CD8-positive, alpha-beta memory T cell (primary cell): ENCODE measurements around the gene LSAMP. TPM values are rescaled to one million over a fixed set of nuclear protein-coding genes. Genes with fewer than 3 reads are reported as not detected.

Experiments
- CTCF ChIA-PET: fragments of 350-600 bp; sonication (Branson Sonifier 250); formaldehyde crosslinking; loops from one replicate; lab custom pipeline; 2021; ENCODE audit warnings: antibody characterized with exemption; lab: Charles Lee
- POLR2A ChIA-PET: fragments of 350-600 bp; sonication (Branson Sonifier 250); formaldehyde crosslinking; loops from one replicate; lab custom pipeline; 2021; ENCODE audit warnings: antibody characterized with exemption; lab: Charles Lee
- DNase-seq, 5 donors: peaks; one replicate each; pipeline versions ENCODE4 v3.0.0 to v3.0.0-alpha.2; 2020 to 2022; ENCODE audit warnings: mixed read lengths in 1 of 5
- H3K27ac ChIP-seq: one replicate; pipeline ENCODE4 v1.7.0; 2013; ENCODE audit warnings: low read depth, mild to moderate bottlenecking, low read length, moderate library complexity
- H3K27me3 ChIP-seq: 2 replicates; pipeline ENCODE4 v1.7.0; 2013; ENCODE audit warnings: low read length, mild to moderate bottlenecking; ENCODE audit not compliant: insufficient read depth, poor library complexity, severe bottlenecking
- H3K36me3 ChIP-seq: 2 replicates; pipeline ENCODE4 v1.7.0; 2013; ENCODE audit warnings: mild to moderate bottlenecking, low read length, moderate library complexity; ENCODE audit not compliant: insufficient read depth
- H3K4me1 ChIP-seq: 2 replicates; pipeline ENCODE4 v1.7.0; 2013; ENCODE audit warnings: mild to moderate bottlenecking, low read length, moderate library complexity; ENCODE audit not compliant: insufficient read depth
- H3K4me3 ChIP-seq: 2 replicates; pipeline ENCODE4 v1.7.0; 2013; ENCODE audit warnings: mild to moderate bottlenecking, low read length
- H3K9me3 ChIP-seq: 2 replicates; pipeline ENCODE4 v1.7.0; 2013; ENCODE audit warnings: mild to moderate bottlenecking, low read length
- H3K27ac Mint-ChIP-seq, 8 donors: one replicate each; pipeline ENCODE4 v1.8.0; 2020 to 2021; ENCODE audit warnings: mixed read lengths in 8 of 8, mild to moderate bottlenecking in 6 of 8, inconsistent platforms in 3 of 8, moderate library complexity in 3 of 8
- H3K27me3 Mint-ChIP-seq, 2 donors: one replicate each; pipeline ENCODE4 v1.8.0; 2020 to 2021; ENCODE audit warnings: mixed read lengths in 2 of 2, mild to moderate bottlenecking in 1 of 2, moderate library complexity in 1 of 2
- H3K36me3 Mint-ChIP-seq, 3 donors: one replicate each; pipeline ENCODE4 v1.8.0; 2020 to 2021; ENCODE audit warnings: mixed read lengths in 3 of 3, inconsistent platforms in 1 of 3, mild to moderate bottlenecking in 1 of 3
- H3K4me1 Mint-ChIP-seq, 3 donors: one replicate each; pipeline ENCODE4 v1.8.0; 2020 to 2021; ENCODE audit warnings: mixed read lengths in 3 of 3, inconsistent platforms in 1 of 3, mild to moderate bottlenecking in 1 of 3
- H3K4me3 Mint-ChIP-seq, 7 donors: one replicate each; pipeline ENCODE4 v1.8.0; 2020 to 2021; ENCODE audit warnings: mixed read lengths in 7 of 7, mild to moderate bottlenecking in 6 of 7, moderate library complexity in 4 of 7, inconsistent platforms in 2 of 7
- H3K9me3 Mint-ChIP-seq, 5 donors: one replicate each; pipeline ENCODE4 v1.8.0; 2020 to 2022; ENCODE audit warnings: mixed read lengths in 5 of 5, mild to moderate bottlenecking in 3 of 5, moderate library complexity in 2 of 5, inconsistent platforms in 1 of 5
- polyA plus RNA-seq: library from polyadenylated mRNA; unstranded; fragments of 300-500 nt; fragmentation: Illumina TruSeq; gene quantifications from one replicate; pipeline ENCODE4 v1.2.3, GENCODE V29; 2021
- total RNA-seq, 2 experiments: library from RNA; stranded (reverse); gene quantifications; one replicate each; pipeline ENCODE4 v1.2.3, GENCODE V29; 2021

Gene LSAMP
- total and polyA plus RNA-seq, 3 experiments from 2014 or later, result not detected

GRCh38 chr3:115961380-115961779, 483.9 kb downstream of the LSAMP start:
- Mint-ChIP-seq H3K27ac (no peak overlapping the region), H3K4me1 (no peaks in the 10 kb centered on the region), H3K9me3 (peaks cover 0 to 2% (median 0%) of the 10 kb centered on the region in 5 donors), H3K36me3 (no peaks in the 10 kb centered on the region), H3K4me3 (no peak overlapping the region), H3K27me3 (no peaks in the 10 kb centered on the region)
- POLR2A ChIA-PET, result no interaction called here
- no peak overlapping the region for H3K27ac ChIP-seq
- H3K4me1 ChIP-seq, result no peaks in the 10 kb centered on the region
- DNase-seq, result no peak
- H3K27me3 ChIP-seq, result no peaks in the 10 kb centered on the region
- no peak overlapping the region for H3K4me3 ChIP-seq
- CTCF ChIA-PET, result no interaction called here
- H3K9me3 ChIP-seq, result no peaks in the 10 kb centered on the region
- no peaks in the 10 kb centered on the region for H3K36me3 ChIP-seq

GRCh38 chr3:115960799-115961198, 484.5 kb downstream of the LSAMP start:
- peaks cover 0 to 2% (median 0%) of the 10 kb centered on the region in 5 donors for H3K9me3 Mint-ChIP-seq
- Histone ChIP-seq H3K9me3 (no peaks in the 10 kb centered on the region), H3K27me3 (no peaks in the 10 kb centered on the region), H3K36me3 (no peaks in the 10 kb centered on the region), H3K4me1 (no peaks in the 10 kb centered on the region), H3K27ac (no peak overlapping the region), H3K4me3 (no peak overlapping the region)
- peaks cover 0 to 1% of the 10 kb centered on the region in 2 donors for H3K27me3 Mint-ChIP-seq
- no peak for DNase-seq
- no peaks in the 10 kb centered on the region for H3K36me3 Mint-ChIP-seq
- H3K27ac Mint-ChIP-seq, result no peak overlapping the region
- H3K4me1 Mint-ChIP-seq, result no peaks in the 10 kb centered on the region
- ChIA-PET CTCF (no interaction called here), POLR2A (no interaction called here)
- no peak overlapping the region for H3K4me3 Mint-ChIP-seq

- POLR2A ChIA-PET, result no interaction called here
Observed at GRCh38 chr3:115958526-115958925, 486.8 kb downstream of the LSAMP start.

GRCh38 chr3:115947325-115947724, 498.0 kb downstream of the LSAMP start:
- H3K27ac Mint-ChIP-seq, result no peak overlapping the region
- no peak overlapping the region for H3K27ac ChIP-seq
- H3K36me3 Mint-ChIP-seq, result no peaks in the 10 kb centered on the region
- no peak overlapping the region for H3K4me3 Mint-ChIP-seq
- ChIA-PET CTCF (no interaction called here), POLR2A (no interaction called here)
- H3K4me1 ChIP-seq, result no peaks in the 10 kb centered on the region
- H3K4me1 Mint-ChIP-seq, result no peaks in the 10 kb centered on the region
- H3K27me3 ChIP-seq, result no peaks in the 10 kb centered on the region
- no peak overlapping the region for H3K4me3 ChIP-seq
- H3K27me3 Mint-ChIP-seq, result peaks cover 5 to 8% of the 10 kb centered on the region in 2 donors
- no peak for DNase-seq
- H3K36me3 ChIP-seq, result no peaks in the 10 kb centered on the region
- no peaks in the 10 kb centered on the region for H3K9me3 ChIP-seq
- H3K9me3 Mint-ChIP-seq, result peaks cover 0 to 6% (median 0%) of the 10 kb centered on the region in 5 donors

More at GRCh38 chr3:115958526-115958925, 486.8 kb downstream of the LSAMP start:
- DNase-seq, result no peak
- H3K27me3 Mint-ChIP-seq, result peaks cover 0 to 1% of the 10 kb centered on the region in 2 donors
- H3K4me3 ChIP-seq, result no peak overlapping the region
- no peaks in the 10 kb centered on the region for H3K4me1 Mint-ChIP-seq
- no peaks in the 10 kb centered on the region for H3K27me3 ChIP-seq
- H3K9me3 Mint-ChIP-seq, result peaks cover 0 to 2% (median 0%) of the 10 kb centered on the region in 5 donors
- H3K4me1 ChIP-seq, result no peaks in the 10 kb centered on the region
- no peak overlapping the region for H3K27ac ChIP-seq
- H3K9me3 ChIP-seq, result no peaks in the 10 kb centered on the region
- H3K4me3 Mint-ChIP-seq, result no peak overlapping the region
- no peaks in the 10 kb centered on the region for H3K36me3 Mint-ChIP-seq
- no peaks in the 10 kb centered on the region for H3K36me3 ChIP-seq
- no peak overlapping the region for H3K27ac Mint-ChIP-seq
- CTCF ChIA-PET, result no interaction called here

GRCh38 chr3:115943579-115943978, 501.7 kb downstream of the LSAMP start:
- H3K4me3 Mint-ChIP-seq, result no peak overlapping the region
- CTCF ChIA-PET, result no interaction called here
- POLR2A ChIA-PET, result no interaction called here
- Histone ChIP-seq H3K27ac (no peak overlapping the region), H3K36me3 (no peaks in the 10 kb centered on the region), H3K9me3 (no peaks in the 10 kb centered on the region), H3K4me3 (no peak overlapping the region), H3K4me1 (no peaks in the 10 kb centered on the region), H3K27me3 (no peaks in the 10 kb centered on the region)
- no peaks in the 10 kb centered on the region for H3K36me3 Mint-ChIP-seq
- peaks cover 0 to 2% (median 0%) of the 10 kb centered on the region in 5 donors for H3K9me3 Mint-ChIP-seq
- DNase-seq, result no peak
- H3K27me3 Mint-ChIP-seq, result peaks cover 5 to 11% of the 10 kb centered on the region in 2 donors
- no peaks in the 10 kb centered on the region for H3K4me1 Mint-ChIP-seq
- H3K27ac Mint-ChIP-seq, result no peak overlapping the region

GRCh38 chr3:115937054-115937453, 508.2 kb downstream of the LSAMP start:
- no peak overlapping the region for H3K4me3 Mint-ChIP-seq
- no peaks in the 10 kb centered on the region for H3K4me1 Mint-ChIP-seq
- peaks cover 0 to 10% of the 10 kb centered on the region in 2 donors for H3K27me3 Mint-ChIP-seq
- ChIA-PET POLR2A (no interaction called here), CTCF (no interaction called here)
- Histone ChIP-seq H3K4me3 (no peak overlapping the region), H3K36me3 (no peaks in the 10 kb centered on the region), H3K4me1 (no peaks in the 10 kb centered on the region), H3K9me3 (no peaks in the 10 kb centered on the region), H3K27ac (no peak overlapping the region), H3K27me3 (no peaks in the 10 kb centered on the region)
- peaks cover 0 to 2% (median 0%) of the 10 kb centered on the region in 5 donors for H3K9me3 Mint-ChIP-seq
- no peak for DNase-seq
- H3K36me3 Mint-ChIP-seq, result no peaks in the 10 kb centered on the region
- H3K27ac Mint-ChIP-seq, result no peak overlapping the region

GRCh38 chr3:115932807-115933206, 512.5 kb downstream of the LSAMP start:
- CTCF ChIA-PET, result no interaction called here
- H3K36me3 Mint-ChIP-seq, result no peaks in the 10 kb centered on the region
- peaks cover 0 to 4% (median 0%) of the 10 kb centered on the region in 5 donors for H3K9me3 Mint-ChIP-seq
- Histone ChIP-seq H3K27me3 (no peaks in the 10 kb centered on the region), H3K4me1 (no peaks in the 10 kb centered on the region), H3K4me3 (no peak overlapping the region), H3K27ac (no peak overlapping the region), H3K9me3 (no peaks in the 10 kb centered on the region), H3K36me3 (no peaks in the 10 kb centered on the region)
- POLR2A ChIA-PET, result no interaction called here
- H3K4me1 Mint-ChIP-seq, result no peaks in the 10 kb centered on the region
- no peak for DNase-seq
- H3K27ac Mint-ChIP-seq, result no peak overlapping the region
- no peak overlapping the region for H3K4me3 Mint-ChIP-seq
- peaks cover 4 to 7% of the 10 kb centered on the region in 2 donors for H3K27me3 Mint-ChIP-seq

- no peak for DNase-seq
- H3K27ac Mint-ChIP-seq, result no peak overlapping the region
- no peaks in the 10 kb centered on the region for H3K9me3 ChIP-seq
- no peaks in the 10 kb centered on the region for H3K36me3 Mint-ChIP-seq
- ChIA-PET CTCF (no interaction called here), POLR2A (no interaction called here)
- H3K4me1 Mint-ChIP-seq, result no peaks in the 10 kb centered on the region
- no peak overlapping the region for H3K4me3 ChIP-seq
- H3K27me3 Mint-ChIP-seq, result peaks cover 4 to 7% of the 10 kb centered on the region in 2 donors
- peaks cover 0 to 6% (median 0%) of the 10 kb centered on the region in 5 donors for H3K9me3 Mint-ChIP-seq
- H3K4me3 Mint-ChIP-seq, result no peak overlapping the region
- no peaks in the 10 kb centered on the region for H3K36me3 ChIP-seq
- H3K27ac ChIP-seq, result no peak overlapping the region
- H3K27me3 ChIP-seq, result no peaks in the 10 kb centered on the region
- H3K4me1 ChIP-seq, result no peaks in the 10 kb centered on the region
Observed at GRCh38 chr3:115931581-115931980, 513.7 kb downstream of the LSAMP start.
